OCI-LY7 (cell line): ENCODE measurements around the gene NR1H2. TPM values are rescaled to one million over a fixed set of nuclear protein-coding genes. Genes with fewer than 3 reads are reported as not detected.

Source experiments
- BruUV-seq: library from RNA; stranded (reverse); fragments of 400-500 nt; replicated peaks from 2 replicates; lab custom pipeline; 2021; lab: Mats Ljungman, UMichigan
- CTCF ChIA-PET: fragments of 300-600 bp; sonication (Branson Sonifier 250); formaldehyde crosslinking; loops from one replicate; lab custom pipeline; 2022; ENCODE audit warnings: antibody characterized with exemption; ENCODE audit not compliant: unreplicated experiment; lab: Charles Lee
- POLR2A ChIA-PET: fragments of 300-600 bp; sonication (Branson Sonifier 250); formaldehyde crosslinking; loops from one replicate; lab custom pipeline; 2022; ENCODE audit warnings: antibody characterized with exemption; lab: Charles Lee
- DNase-seq: peaks from one replicate; pipeline ENCODE4 v3.0.0-alpha.2; 2015; ENCODE audit warnings: low spot score
- H2AFZ ChIP-seq: fragments of 200-600 bp; sonication (generic), shearing (Covaris generic); 2 replicates; pipeline ENCODE4 v1.6.1; 2014; ENCODE audit warnings: mild to moderate bottlenecking, antibody characterized with exemption, low read length, moderate library complexity
- H3K27ac ChIP-seq: fragments of 200-600 bp; sonication (generic); 2 replicates; pipeline ENCODE4 v1.5.1; 2014; ENCODE audit warnings: mixed run types, low read depth, mild to moderate bottlenecking, moderate library complexity, low read length, inconsistent platforms; ENCODE audit not compliant: poor library complexity, severe bottlenecking
- H3K36me3 ChIP-seq: fragments of 200-600 bp; sonication (generic); 2 replicates; pipeline ENCODE4 v1.6.1; 2014; ENCODE audit warnings: mild to moderate bottlenecking, antibody characterized with exemption, low read length, moderate library complexity, mixed read lengths; ENCODE audit not compliant: insufficient read depth
- H3K4me1 ChIP-seq: fragments of 200-600 bp; sonication (generic); 2 replicates; pipeline ENCODE4 v1.5.1; 2014; ENCODE audit warnings: mild to moderate bottlenecking, low read length; ENCODE audit not compliant: insufficient read depth, poor library complexity, severe bottlenecking
- H3K4me2 ChIP-seq: fragments of 200-600 bp; sonication (generic); 2 replicates; pipeline ENCODE4 v1.6.1; 2014; ENCODE audit warnings: mild to moderate bottlenecking, low read length
- H3K4me3 ChIP-seq: fragments of 200-600 bp; sonication (generic); 2 replicates; pipeline ENCODE4 v1.5.1; 2014; ENCODE audit warnings: mild to moderate bottlenecking, low read depth, low read length; ENCODE audit not compliant: poor library complexity, severe bottlenecking
- H3K79me2 ChIP-seq: fragments of 200-600 bp; sonication (generic); 2 replicates; pipeline ENCODE4 v1.6.1; 2016; ENCODE audit warnings: low read depth, mild to moderate bottlenecking, low read length, moderate library complexity, mixed read lengths; ENCODE audit not compliant: insufficient read depth
- H3K9me2 ChIP-seq: fragments of 200-600 bp; sonication (generic); 2 replicates; pipeline ENCODE4 v1.6.1; 2016; ENCODE audit warnings: mild to moderate bottlenecking, low read length, mixed read lengths; ENCODE audit not compliant: insufficient read depth
- H3K9me3 ChIP-seq: fragments of 200-600 bp; sonication (generic); 2 replicates; pipeline ENCODE4 v1.6.1; 2014; ENCODE audit warnings: mild to moderate bottlenecking, mixed run types, low read length, mixed read lengths
- H4K20me1 ChIP-seq: fragments of 200-600 bp; sonication (generic); 2 replicates; pipeline ENCODE4 v1.6.1; 2014; ENCODE audit warnings: mild to moderate bottlenecking, antibody characterized with exemption, low read length, moderate library complexity, mixed read lengths; ENCODE audit not compliant: insufficient read depth
- EZH2phosphoT487 ChIP-seq: fragments of 200-600 bp; sonication (generic); IDR thresholded peaks from 2 replicates; pipeline ENCODE4 v1.6.1; 2018; ENCODE audit warnings: low read depth, borderline replicate concordance, mild to moderate bottlenecking, mixed run types, antibody characterized with exemption, low read length, moderate library complexity, mixed read lengths
- intact Hi-C: fragments of 100-400 bp; cut with micrococcal nuclease; formaldehyde crosslinking; loops from one replicate; pipeline ENCODE4 v1.10.0; 2022; ENCODE audit not compliant: unreplicated experiment
- total RNA-seq, 2 experiments: library from RNA; depleted of rRNA in 1 of 2; stranded (reverse); fragments of >200 nt in 1 of 2; shearing (Covaris generic) in 1 of 2; gene quantifications; 2 replicates each; pipeline ENCODE4 v1.2.3, GENCODE V29; 2014 to 2022
- TF ChIP-seq, protein P1 (sequence below): fragments of 200-600 bp; sonication (generic); conservative IDR thresholded peaks from 2 replicates; pipeline ENCODE4 v1.5.1; 2014; ENCODE audit warnings: mild to moderate bottlenecking, antibody characterized with exemption, low read length, moderate library complexity, mixed read lengths

Gene NR1H2
- total RNA-seq, 2 experiments from 2014 or later = 41.2 to 65.7 TPM

DNA sequence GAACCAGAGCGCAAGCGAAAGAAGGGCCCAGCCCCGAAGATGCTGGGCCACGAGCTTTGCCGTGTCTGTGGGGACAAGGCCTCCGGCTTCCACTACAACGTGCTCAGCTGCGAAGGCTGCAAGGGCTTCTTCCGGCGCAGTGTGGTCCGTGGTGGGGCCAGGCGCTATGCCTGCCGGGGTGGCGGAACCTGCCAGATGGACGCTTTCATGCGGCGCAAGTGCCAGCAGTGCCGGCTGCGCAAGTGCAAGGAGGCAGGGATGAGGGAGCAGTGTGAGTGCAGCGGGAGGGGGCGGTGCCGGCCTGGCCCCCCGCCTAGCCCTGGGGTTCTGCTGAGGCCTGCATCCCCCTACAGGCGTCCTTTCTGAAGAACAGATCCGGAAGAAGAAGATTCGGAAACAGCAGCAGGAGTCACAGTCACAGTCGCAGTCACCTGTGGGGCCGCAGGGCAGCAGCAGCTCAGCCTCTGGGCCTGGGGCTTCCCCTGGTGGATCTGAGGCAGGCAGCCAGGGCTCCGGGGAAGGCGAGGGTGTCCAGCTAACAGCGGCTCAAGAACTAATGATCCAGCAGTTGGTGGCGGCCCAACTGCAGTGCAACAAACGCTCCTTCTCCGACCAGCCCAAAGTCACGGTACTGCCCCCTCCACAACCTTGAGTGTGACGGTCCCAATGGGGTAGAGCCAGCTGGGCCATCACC is 2.1 kb downstream of the NR1H2 start:
- H2AFZ ChIP-seq = no peak overlapping the region
- ChIA-PET POLR2A (no interaction called here), CTCF (no interaction called here)
- BruUV-seq = TSS peak; percentile 56
- H3K4me2 ChIP-seq = no peak overlapping the region
- H3K36me3 ChIP-seq = peaks cover 59% of the 10 kb centered on the region
- H3K27ac ChIP-seq = no peak overlapping the region
- peaks cover 21% of the 10 kb centered on the region for H3K4me1 ChIP-seq
- no peak overlapping the region for H3K4me3 ChIP-seq
- no peak for DNase-seq
- intact Hi-C loops = no loop called here
- TF ChIP-seq, protein P1, sequence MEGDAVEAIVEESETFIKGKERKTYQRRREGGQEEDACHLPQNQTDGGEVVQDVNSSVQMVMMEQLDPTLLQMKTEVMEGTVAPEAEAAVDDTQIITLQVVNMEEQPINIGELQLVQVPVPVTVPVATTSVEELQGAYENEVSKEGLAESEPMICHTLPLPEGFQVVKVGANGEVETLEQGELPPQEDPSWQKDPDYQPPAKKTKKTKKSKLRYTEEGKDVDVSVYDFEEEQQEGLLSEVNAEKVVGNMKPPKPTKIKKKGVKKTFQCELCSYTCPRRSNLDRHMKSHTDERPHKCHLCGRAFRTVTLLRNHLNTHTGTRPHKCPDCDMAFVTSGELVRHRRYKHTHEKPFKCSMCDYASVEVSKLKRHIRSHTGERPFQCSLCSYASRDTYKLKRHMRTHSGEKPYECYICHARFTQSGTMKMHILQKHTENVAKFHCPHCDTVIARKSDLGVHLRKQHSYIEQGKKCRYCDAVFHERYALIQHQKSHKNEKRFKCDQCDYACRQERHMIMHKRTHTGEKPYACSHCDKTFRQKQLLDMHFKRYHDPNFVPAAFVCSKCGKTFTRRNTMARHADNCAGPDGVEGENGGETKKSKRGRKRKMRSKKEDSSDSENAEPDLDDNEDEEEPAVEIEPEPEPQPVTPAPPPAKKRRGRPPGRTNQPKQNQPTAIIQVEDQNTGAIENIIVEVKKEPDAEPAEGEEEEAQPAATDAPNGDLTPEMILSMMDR = no peak
- TF ChIP-seq EZH2phosphoT487 = no peak
- peaks cover 6% of the 10 kb centered on the region; the same call in 1 of the 2 replicates for H3K79me2 ChIP-seq
- H3K9me2 ChIP-seq = no peaks in the 10 kb centered on the region
- 0 out of 2 replicates have a peak, but pooled peaks cover 3% of the 10 kb centered on the region for H4K20me1 ChIP-seq
- H3K9me3 ChIP-seq = no peaks in the 10 kb centered on the region

DNA sequence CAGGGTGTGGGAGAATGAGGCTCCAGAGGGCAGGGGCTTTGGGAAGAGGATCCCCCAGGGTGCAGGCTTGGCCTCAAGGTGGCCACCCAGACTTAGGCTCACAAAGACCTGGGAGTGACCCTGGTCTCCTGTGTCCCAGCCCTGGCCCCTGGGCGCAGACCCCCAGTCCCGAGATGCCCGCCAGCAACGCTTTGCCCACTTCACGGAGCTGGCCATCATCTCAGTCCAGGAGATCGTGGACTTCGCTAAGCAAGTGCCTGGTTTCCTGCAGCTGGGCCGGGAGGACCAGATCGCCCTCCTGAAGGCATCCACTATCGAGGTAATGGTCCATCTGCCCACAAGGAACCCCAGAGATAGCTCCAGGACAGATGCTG is 2.6 kb downstream of the NR1H2 start:
- TF ChIP-seq, protein P1 = no peak
- no peak for TF ChIP-seq EZH2phosphoT487
- ChIA-PET POLR2A (no interaction called here), CTCF (no interaction called here)
- no peak for DNase-seq
- Histone ChIP-seq H3K9me3 (no peaks in the 10 kb centered on the region), H3K9me2 (no peaks in the 10 kb centered on the region), H3K36me3 (peaks cover 59% of the 10 kb centered on the region), H3K4me2 (no peak overlapping the region), H3K4me3 (no peak overlapping the region), H4K20me1 (0 out of 2 replicates have a peak, but pooled peaks cover 3% of the 10 kb centered on the region), H3K27ac (no peak overlapping the region), H3K79me2 (peaks cover 6% of the 10 kb centered on the region; the same call in 1 of the 2 replicates), H3K4me1 (peaks cover 27% of the 10 kb centered on the region), H2AFZ (no peak overlapping the region)
- intact Hi-C loops = no loop called here
- no TSS peak for BruUV-seq

DNA sequence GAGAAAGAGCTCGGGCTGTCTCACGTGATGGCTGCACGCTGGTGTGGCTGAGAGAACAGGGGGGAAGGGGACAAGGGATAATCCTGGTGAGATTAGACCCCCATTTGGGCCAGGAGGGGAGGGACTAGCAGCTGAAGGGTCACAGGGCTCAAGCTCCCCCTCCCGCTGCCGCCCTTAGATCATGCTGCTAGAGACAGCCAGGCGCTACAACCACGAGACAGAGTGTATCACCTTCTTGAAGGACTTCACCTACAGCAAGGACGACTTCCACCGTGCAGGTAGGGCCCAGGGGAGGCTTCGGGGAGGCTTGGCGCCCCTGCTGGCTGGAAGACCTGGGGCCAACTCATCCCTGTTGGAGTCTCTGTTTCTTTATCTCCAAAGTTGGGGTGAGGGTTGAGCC is 3.3 kb downstream of the NR1H2 start:
- intact Hi-C loops = no loop called here
- no peaks in the 10 kb centered on the region for H3K9me2 ChIP-seq
- H3K4me3 ChIP-seq = no peak overlapping the region
- no peak overlapping the region for H3K4me2 ChIP-seq
- ChIA-PET POLR2A (no interaction called here), CTCF (no interaction called here)
- no peak overlapping the region for H3K27ac ChIP-seq
- no peak for DNase-seq
- TF ChIP-seq EZH2phosphoT487 = no peak
- TF ChIP-seq, protein P1 = no peak
- H4K20me1 ChIP-seq = 0 out of 2 replicates have a peak, but pooled peaks cover 3% of the 10 kb centered on the region
- H3K36me3 ChIP-seq = peaks cover 59% of the 10 kb centered on the region
- H3K79me2 ChIP-seq = peaks cover 9% of the 10 kb centered on the region
- peaks cover 27% of the 10 kb centered on the region for H3K4me1 ChIP-seq
- H2AFZ ChIP-seq = no peak overlapping the region
- no peaks in the 10 kb centered on the region for H3K9me3 ChIP-seq
- BruUV-seq = no TSS peak
